Measurements from ENCODE around the gene POC1B. TPM values are rescaled to one million over a fixed set of nuclear protein-coding genes. Genes with fewer than 3 reads are reported as not detected.

The POC1B gene
- total RNA-seq, 4 donors from 2014 or later: 22.7 to 38.7 (median 25.1) TPM

DNA sequence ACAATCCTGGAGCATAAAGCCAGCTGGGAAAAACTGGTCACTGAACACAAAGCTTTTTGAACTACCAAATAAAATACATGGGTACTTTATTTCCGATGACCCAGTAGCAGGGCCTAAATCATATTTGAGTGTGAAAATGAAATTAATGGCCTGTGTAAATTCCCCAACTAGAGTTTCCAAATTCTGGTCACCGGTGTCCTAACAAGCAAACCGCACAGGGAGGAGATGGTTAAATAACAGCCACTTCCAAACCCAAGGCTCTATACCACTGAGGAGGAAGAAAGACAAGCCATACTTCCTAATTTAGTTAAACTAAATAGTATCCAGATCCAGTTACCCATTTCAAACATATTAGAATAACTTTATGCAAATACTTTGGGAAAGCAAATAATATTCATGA is 133.5 kb downstream of the POC1B start:
- TF ChIP-seq, protein P1, sequence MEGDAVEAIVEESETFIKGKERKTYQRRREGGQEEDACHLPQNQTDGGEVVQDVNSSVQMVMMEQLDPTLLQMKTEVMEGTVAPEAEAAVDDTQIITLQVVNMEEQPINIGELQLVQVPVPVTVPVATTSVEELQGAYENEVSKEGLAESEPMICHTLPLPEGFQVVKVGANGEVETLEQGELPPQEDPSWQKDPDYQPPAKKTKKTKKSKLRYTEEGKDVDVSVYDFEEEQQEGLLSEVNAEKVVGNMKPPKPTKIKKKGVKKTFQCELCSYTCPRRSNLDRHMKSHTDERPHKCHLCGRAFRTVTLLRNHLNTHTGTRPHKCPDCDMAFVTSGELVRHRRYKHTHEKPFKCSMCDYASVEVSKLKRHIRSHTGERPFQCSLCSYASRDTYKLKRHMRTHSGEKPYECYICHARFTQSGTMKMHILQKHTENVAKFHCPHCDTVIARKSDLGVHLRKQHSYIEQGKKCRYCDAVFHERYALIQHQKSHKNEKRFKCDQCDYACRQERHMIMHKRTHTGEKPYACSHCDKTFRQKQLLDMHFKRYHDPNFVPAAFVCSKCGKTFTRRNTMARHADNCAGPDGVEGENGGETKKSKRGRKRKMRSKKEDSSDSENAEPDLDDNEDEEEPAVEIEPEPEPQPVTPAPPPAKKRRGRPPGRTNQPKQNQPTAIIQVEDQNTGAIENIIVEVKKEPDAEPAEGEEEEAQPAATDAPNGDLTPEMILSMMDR (IDR thresholded peaks at IDR 0.05): no peak
- TF ChIP-seq POLR2A (IDR thresholded peaks at IDR 0.05) (no peak), EP300 (IDR thresholded peaks at IDR 0.05) (no peak)
- Histone ChIP-seq H3K4me3 (no peak overlapping the region), H3K27me3 (no peaks in the 10 kb centered on the region), H3K9me3 (no peaks in the 10 kb centered on the region), H3K27ac (no peak overlapping the region), H3K4me1 (peaks cover 0 to 5% (median 0%) of the 10 kb centered on the region in 4 donors), H3K36me3 (no peaks in the 10 kb centered on the region)
- WGBS, 2 donors: 91 to 95% methylated on average over 3 of the region's 3 CpGs
- no peak for DNase-seq (ENCODE audit: low spot score in 2 of 2)

GRCh38 chr12:89391726-89392336 is 134.0 kb downstream of the POC1B start:
- TF ChIP-seq, protein P1 (IDR thresholded peaks at IDR 0.05): no peak
- no peak for TF ChIP-seq EP300 (IDR thresholded peaks at IDR 0.05)
- no peak for TF ChIP-seq POLR2A (IDR thresholded peaks at IDR 0.05)
- WGBS, 2 donors: 95% methylated on average over 6 of the region's 6 CpGs
- Histone ChIP-seq H3K36me3 (no peaks in the 10 kb centered on the region), H3K27me3 (no peaks in the 10 kb centered on the region), H3K4me3 (no peak overlapping the region), H3K27ac (no peak overlapping the region), H3K9me3 (no peaks in the 10 kb centered on the region), H3K4me1 (peaks cover 0 to 5% (median 0%) of the 10 kb centered on the region in 4 donors)
- DNase-seq (ENCODE audit: low spot score in 2 of 2): no peak

DNA sequence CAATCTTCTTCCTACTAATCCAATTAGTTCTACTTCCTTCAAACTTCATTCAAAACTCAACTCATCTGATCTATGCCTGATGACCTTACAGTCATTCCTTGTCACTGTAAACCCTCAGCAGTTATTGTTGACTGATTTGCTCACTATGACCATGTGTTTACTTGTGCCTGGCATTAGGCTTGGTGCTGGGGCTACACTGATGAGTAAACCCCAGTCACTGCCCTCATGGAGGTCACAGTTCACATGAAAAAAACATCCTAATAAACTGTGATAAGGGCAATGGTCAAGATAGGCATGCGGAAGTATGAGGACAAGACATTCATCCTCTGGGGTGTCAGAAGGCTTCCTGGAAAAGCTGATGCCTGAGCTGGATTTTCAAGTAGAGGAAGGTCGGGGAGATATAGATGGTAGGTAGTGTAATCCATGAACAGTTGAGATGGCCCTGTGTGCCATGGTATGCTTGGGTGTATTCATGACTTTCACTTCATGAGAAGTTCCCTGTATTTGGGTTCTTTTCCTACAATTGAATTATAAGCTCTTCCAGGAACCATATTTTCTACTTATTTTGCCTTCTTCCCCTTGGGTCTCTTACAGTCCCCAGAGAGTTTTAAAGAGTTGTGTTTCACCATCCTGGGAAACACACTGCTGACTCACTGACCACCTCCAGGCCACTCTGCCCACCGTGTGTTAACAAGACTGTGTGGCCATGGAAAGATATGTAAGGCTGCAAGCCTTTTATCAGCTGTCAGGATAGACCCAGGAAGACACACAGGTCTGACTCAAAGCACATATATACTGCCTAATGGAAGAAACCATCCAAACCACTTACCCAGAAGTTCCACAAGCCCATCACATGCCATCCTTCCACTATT is 134.8 kb downstream of the POC1B start:
- Histone ChIP-seq H3K27ac (peak overlapping the region in 2 of 4 donors; percentile 23 to 48), H3K4me1 (peaks cover 0 to 5% (median under 1%) of the 10 kb centered on the region in 4 donors), H3K36me3 (no peaks in the 10 kb centered on the region), H3K9me3 (no peaks in the 10 kb centered on the region), H3K27me3 (no peaks in the 10 kb centered on the region), H3K4me3 (no peak overlapping the region)
- no peak for DNase-seq (ENCODE audit: low spot score in 2 of 2)
- TF ChIP-seq POLR2A (IDR thresholded peaks at IDR 0.05): no peak
- TF ChIP-seq, protein P1 (IDR thresholded peaks at IDR 0.05): no peak
- 83 to 91% methylated on average over 3 of the region's 3 CpGs for WGBS, 2 donors

- TF ChIP-seq EP300 (IDR thresholded peaks at IDR 0.05): peak in 1 of 2 donors; percentile 74
- TF ChIP-seq, protein P1 (IDR thresholded peaks at IDR 0.05): no peak
- Histone ChIP-seq H3K36me3 (no peaks in the 10 kb centered on the region), H3K4me1 (peaks cover 0 to 14% (median 6%) of the 10 kb centered on the region in 4 donors), H3K9me3 (no peaks in the 10 kb centered on the region), H3K4me3 (no peak overlapping the region), H3K27ac (peak overlapping the region in 2 of 4 donors; percentile 36 to 48), H3K27me3 (no peaks in the 10 kb centered on the region)
- 59 to 62% methylated on average over 6 of the region's 6 CpGs for WGBS, 2 donors
- DNase-seq (ENCODE audit: low spot score in 2 of 2): no peak
These were observed 135.8 kb downstream of the POC1B start for GRCh38 chr12:89389755-89390661.
